Panc1 (cell line): ENCODE data around the gene PPP2R1B.

ENCODE experiments used
- CTCF ChIP-seq: fragments of 450-650 bp; IDR thresholded peaks from 2 replicates; pipeline ENCODE4 v1.5.1; 2017; ENCODE audit warnings: mild to moderate bottlenecking
- POLR2AphosphoS5 ChIP-seq: IDR thresholded peaks from 2 replicates; pipeline ENCODE4 v1.6.1; 2012; ENCODE audit warnings: mild to moderate bottlenecking, low read depth, low read length, moderate library complexity
- REST ChIP-seq, 2 experiments: IDR thresholded peaks; 2 replicates each; pipeline ENCODE4 v1.6.1; 2011 to 2012; ENCODE audit warnings: low read depth in 2 of 2, control low read depth in 1 of 2, low read length in 1 of 2, mild to moderate bottlenecking in 1 of 2, moderate library complexity in 1 of 2; ENCODE audit not compliant: insufficient read depth in 1 of 2
- TCF7L2 ChIP-seq: IDR thresholded peaks from 2 replicates; pipeline ENCODE4 v1.6.1; 2011; ENCODE audit warnings: mild to moderate bottlenecking, low read depth, low read length, inconsistent platforms

- no peak for TF ChIP-seq TCF7L2
- no peak for TF ChIP-seq POLR2AphosphoS5
- no peak for TF ChIP-seq CTCF
- TF ChIP-seq REST (IDR thresholded peaks at IDR 0.05; ENCODE audit: insufficient read depth in 1 of 2, low read depth in 2 of 2, low read length in 1 of 2) = no peak
Measured at GRCh38 chr11:111694851-111695250, 71.3 kb downstream of the PPP2R1B start.
